ENCODE results near the gene BRAP. TPM values are rescaled to one million over a fixed set of nuclear protein-coding genes. Genes with fewer than 3 reads are reported as not detected.

Gene BRAP
- total and polyA plus RNA-seq, 10 of the 15 experiments (the other 5 are each of a cell fraction or from before 2014, with no cell fraction given), result 2.3 to 28.2 (median 17.8) TPM

DNA sequence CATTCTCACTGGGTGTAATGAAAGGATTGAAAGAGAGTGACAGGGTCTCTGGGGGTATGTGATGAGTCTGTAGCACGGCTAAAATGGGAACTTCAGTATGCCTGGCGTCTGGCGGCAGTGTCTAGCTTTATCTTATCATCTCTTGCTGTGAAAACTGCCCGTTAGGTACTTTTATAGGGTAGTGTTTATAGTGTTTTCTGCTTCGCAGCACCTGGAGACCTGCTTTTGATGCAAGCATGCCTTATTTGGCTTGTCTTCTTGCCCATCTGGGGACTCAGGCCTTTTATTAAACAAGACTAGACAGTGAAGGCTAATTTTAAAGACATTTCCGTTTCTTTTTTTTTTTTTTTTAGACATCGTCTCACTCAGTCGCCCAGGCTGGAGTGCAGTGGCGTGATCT is 44.7 kb upstream of the BRAP start:
- Histone ChIP-seq H3K27ac (ENCODE audit: control insufficient read depth, insufficient read depth) (no peak overlapping the region), H3K79me2 (ENCODE audit: control insufficient read depth, insufficient read depth, low read length) (no peaks in the 10 kb centered on the region), H3K36me3 (ENCODE audit: control insufficient read depth in 2 of 2, insufficient read depth in 2 of 2, low read length in 1 of 2) (peaks cover 0 to 3% of the 10 kb centered on the region in 2 experiments; a peak in 1 of 4 replicates), H3K9ac (ENCODE audit: control insufficient read depth, insufficient read depth, low read length) (no peak overlapping the region), H2AFZ (ENCODE audit: control insufficient read depth, low read depth, low read length) (peak overlapping the region; percentile 59), H3K4me3 (no peak overlapping the region), H3K4me2 (ENCODE audit: control insufficient read depth, insufficient read depth) (no peak overlapping the region), H3K9me3 (replicated peaks; ENCODE audit: control insufficient read depth, insufficient read depth, low read length) (no peaks in the 10 kb centered on the region), H3K27me3 (replicated peaks in 1 of 2; ENCODE audit: control insufficient read depth in 2 of 2, insufficient read depth in 2 of 2, low read length in 1 of 2) (no peaks in the 10 kb centered on the region), H4K20me1 (ENCODE audit: control insufficient read depth, insufficient read depth) (no peaks in the 10 kb centered on the region), H3K4me1 (ENCODE audit: control insufficient read depth, insufficient read depth, low read length) (no peaks in the 10 kb centered on the region)
- TF ChIP-seq RCOR1 (conservative IDR thresholded peaks at IDR 0.05; ENCODE audit: low read depth, low read length) (no peak), RAD51 (IDR thresholded peaks at IDR 0.05) (no peak), WRNIP1 (IDR thresholded peaks at IDR 0.05; ENCODE audit: borderline replicate concordance, low read depth, low read length) (no peak), SRF (IDR thresholded peaks at IDR 0.05; ENCODE audit: low read depth in 2 of 2, low read length in 2 of 2) (peak; percentile 47 to 81; a peak in 3 of 4 replicates), ZNF622 (IDR thresholded peaks at IDR 0.05) (no peak), IKZF2 (IDR thresholded peaks at IDR 0.05) (no peak), FOS (IDR thresholded peaks at IDR 0.05; ENCODE audit: borderline replicate concordance, extremely low read depth, insufficient read length) (no peak)
- no TSS peak for BruUV-seq (replicated peaks)
- in situ Hi-C loops (cut with MboI) (no loop called here), intact Hi-C loops (cut with micrococcal nuclease; ENCODE audit: unreplicated experiment) (no loop called here)
- ChIA-PET POLR2A (no interaction called here), CTCF (interaction anchor here (0.6 to 0.9 kb wide), 2 partner anchors 14 to 451 kb away, joined by 3 read pairs; no protein-coding TSS in a partner anchor), RAD21 (ENCODE audit: unreplicated experiment) (no interaction called here), SMC1A (ENCODE audit: uncharacterized antibody, unreplicated experiment) (no interaction called here)
- DNase-seq (ENCODE audit: low read depth, low spot score), result no peak
- WGBS (ENCODE audit: insufficient coverage, insufficient replicate concordance, low lambda C conversion rate, missing lambda C conversion rate), result 8% methylated on average over 6 of the region's 9 CpGs
- FAIRE-seq, result no peak
- ATAC-seq, result no peak

DNA sequence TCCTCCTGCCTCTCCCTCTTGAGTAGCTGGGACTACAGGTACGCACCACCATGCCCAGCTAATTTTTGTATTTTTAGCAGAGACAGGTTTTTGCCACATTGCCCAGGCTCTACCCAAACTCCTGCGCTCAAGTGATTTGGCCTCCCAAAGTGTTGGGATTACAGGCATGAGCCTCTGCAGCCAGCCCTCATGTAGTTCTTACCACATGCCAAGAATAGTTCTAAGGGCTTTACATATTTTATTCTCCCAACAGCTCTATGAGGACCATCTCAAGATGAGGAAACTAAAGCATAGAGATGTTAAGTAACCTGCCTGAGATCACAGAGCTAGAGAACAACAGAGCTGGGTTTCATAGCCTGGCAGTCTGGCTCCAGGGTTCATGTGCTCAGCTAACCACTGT is 43.0 kb upstream of the BRAP start:
- no peaks in the 10 kb centered on the region for H4K20me1 ChIP-seq (ENCODE audit: control insufficient read depth, insufficient read depth)
- in situ Hi-C loops (cut with MboI) (no loop called here), intact Hi-C loops (cut with micrococcal nuclease; ENCODE audit: unreplicated experiment) (no loop called here)
- H3K27ac ChIP-seq (ENCODE audit: control insufficient read depth, insufficient read depth), result no peak overlapping the region
- no TSS peak for BruUV-seq (replicated peaks)
- 100% methylated on average over 2 of the region's 2 CpGs for WGBS (ENCODE audit: insufficient coverage, insufficient replicate concordance, low lambda C conversion rate, missing lambda C conversion rate)
- CTCF ChIA-PET, result interaction anchor here (1.0 kb wide), 1 partner anchor 9 kb away, joined by 3 read pairs; no protein-coding TSS in a partner anchor
- no peak for DNase-seq (ENCODE audit: low read depth, low spot score)
- H3K9ac ChIP-seq (ENCODE audit: control insufficient read depth, insufficient read depth, low read length), result no peak overlapping the region
- SMC1A ChIA-PET (ENCODE audit: uncharacterized antibody, unreplicated experiment), result interaction anchor here (1.5 kb wide), 1 partner anchor 84 kb away, joined by 5 read pairs; no protein-coding TSS in a partner anchor
- H3K4me2 ChIP-seq (ENCODE audit: control insufficient read depth, insufficient read depth), result no peak overlapping the region
- POLR2A ChIA-PET, result no interaction called here
- FAIRE-seq, result no peak
- H3K36me3 ChIP-seq (ENCODE audit: control insufficient read depth in 2 of 2, insufficient read depth in 2 of 2, low read length in 1 of 2), result no peaks in the 10 kb centered on the region; a peak in 1 of 4 replicates
- ATAC-seq, result no peak
- H3K4me3 ChIP-seq, result no peak overlapping the region
- H2AFZ ChIP-seq (ENCODE audit: control insufficient read depth, low read depth, low read length), result no peak overlapping the region
- H3K4me1 ChIP-seq (ENCODE audit: control insufficient read depth, insufficient read depth, low read length), result no peaks in the 10 kb centered on the region
- RAD21 ChIA-PET (ENCODE audit: unreplicated experiment), result no interaction called here
- no peaks in the 10 kb centered on the region for H3K79me2 ChIP-seq (ENCODE audit: control insufficient read depth, insufficient read depth, low read length)
- no peaks in the 10 kb centered on the region for H3K9me3 ChIP-seq (replicated peaks; ENCODE audit: control insufficient read depth, insufficient read depth, low read length)
- no peaks in the 10 kb centered on the region for H3K27me3 ChIP-seq (replicated peaks in 1 of 2; ENCODE audit: control insufficient read depth in 2 of 2, insufficient read depth in 2 of 2, low read length in 1 of 2)
- TF ChIP-seq PML (IDR thresholded peaks at IDR 0.05; ENCODE audit: low read length), result no peak
- TF ChIP-seq, protein P1, sequence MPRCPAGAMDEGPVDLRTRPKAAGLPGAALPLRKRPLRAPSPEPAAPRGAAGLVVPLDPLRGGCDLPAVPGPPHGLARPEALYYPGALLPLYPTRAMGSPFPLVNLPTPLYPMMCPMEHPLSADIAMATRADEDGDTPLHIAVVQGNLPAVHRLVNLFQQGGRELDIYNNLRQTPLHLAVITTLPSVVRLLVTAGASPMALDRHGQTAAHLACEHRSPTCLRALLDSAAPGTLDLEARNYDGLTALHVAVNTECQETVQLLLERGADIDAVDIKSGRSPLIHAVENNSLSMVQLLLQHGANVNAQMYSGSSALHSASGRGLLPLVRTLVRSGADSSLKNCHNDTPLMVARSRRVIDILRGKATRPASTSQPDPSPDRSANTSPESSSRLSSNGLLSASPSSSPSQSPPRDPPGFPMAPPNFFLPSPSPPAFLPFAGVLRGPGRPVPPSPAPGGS (IDR thresholded peaks at IDR 0.05; ENCODE audit: borderline replicate concordance, insufficient read depth, low read depth, low read length, poor library complexity, severe bottlenecking), result no peak
- no peak for TF ChIP-seq PAX5 (IDR thresholded peaks at IDR 0.05; ENCODE audit: borderline replicate concordance, low read depth, low read length)
- TF ChIP-seq HCFC1 (IDR thresholded peaks at IDR 0.05; ENCODE audit: low read length), result no peak
- no peak for TF ChIP-seq FOXM1 (IDR thresholded peaks at IDR 0.05; ENCODE audit: low read depth, low read length)
- TF ChIP-seq, protein P2, sequence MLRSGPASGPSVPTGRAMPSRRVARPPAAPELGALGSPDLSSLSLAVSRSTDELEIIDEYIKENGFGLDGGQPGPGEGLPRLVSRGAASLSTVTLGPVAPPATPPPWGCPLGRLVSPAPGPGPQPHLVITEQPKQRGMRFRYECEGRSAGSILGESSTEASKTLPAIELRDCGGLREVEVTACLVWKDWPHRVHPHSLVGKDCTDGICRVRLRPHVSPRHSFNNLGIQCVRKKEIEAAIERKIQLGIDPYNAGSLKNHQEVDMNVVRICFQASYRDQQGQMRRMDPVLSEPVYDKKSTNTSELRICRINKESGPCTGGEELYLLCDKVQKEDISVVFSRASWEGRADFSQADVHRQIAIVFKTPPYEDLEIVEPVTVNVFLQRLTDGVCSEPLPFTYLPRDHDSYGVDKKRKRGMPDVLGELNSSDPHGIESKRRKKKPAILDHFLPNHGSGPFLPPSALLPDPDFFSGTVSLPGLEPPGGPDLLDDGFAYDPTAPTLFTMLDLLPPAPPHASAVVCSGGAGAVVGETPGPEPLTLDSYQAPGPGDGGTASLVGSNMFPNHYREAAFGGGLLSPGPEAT (IDR thresholded peaks at IDR 0.05; ENCODE audit: low read depth), result no peak

All from GM12878 (cell line).